Measurements from ENCODE around the gene FCN3. TPM values are rescaled to one million over a fixed set of nuclear protein-coding genes. Genes with fewer than 3 reads are reported as not detected.

FCN3 gene
- total RNA-seq, 1 donor from 2014 or later = 32.2 TPM

DNA sequence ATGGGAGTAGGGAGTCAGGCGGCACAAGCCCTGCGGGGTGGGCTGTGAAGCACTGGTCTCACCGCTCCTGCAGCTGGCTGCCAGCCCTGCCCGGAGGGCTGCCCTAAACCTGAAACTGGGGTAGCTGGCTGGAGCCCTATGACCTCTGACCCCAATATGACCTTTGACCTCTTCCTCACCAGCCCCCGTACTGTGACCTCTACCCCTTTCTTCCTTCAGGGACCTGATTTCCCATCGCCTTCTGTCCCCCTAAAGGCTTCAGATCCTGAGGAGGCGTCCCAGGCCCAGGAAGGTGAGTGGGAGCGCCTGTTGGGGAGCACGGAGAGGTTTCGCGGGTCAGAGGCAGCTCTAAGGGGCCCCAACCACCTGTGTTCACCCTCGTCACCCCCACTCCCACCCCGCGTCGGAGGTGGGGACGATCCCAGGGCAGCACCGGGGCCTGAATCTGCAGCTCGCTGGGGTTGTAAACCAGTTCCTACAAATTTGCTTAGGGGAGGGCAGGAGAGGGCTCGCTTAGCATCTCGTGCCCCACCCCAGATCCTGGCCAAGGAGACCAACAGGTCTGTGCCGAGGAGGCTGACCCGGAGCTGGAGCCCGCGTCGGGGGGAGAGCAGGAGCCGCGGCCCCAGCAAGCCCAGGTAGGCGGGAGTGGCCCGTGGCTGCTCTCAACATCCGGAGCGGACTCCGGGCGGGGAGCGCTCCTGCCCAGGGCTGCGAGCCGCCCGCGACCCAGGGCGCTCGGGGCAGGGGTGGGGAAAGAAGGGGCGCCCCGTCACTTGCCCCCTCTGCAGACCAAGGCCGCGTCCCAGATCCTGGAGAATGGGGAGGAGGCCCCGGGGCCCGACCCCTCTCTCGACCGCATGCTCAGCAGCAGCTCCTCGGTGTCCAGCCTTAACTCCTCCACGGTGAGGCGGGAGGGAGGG, 25.5 kb downstream of the FCN3 start:
- intact Hi-C loops (cut with DNase I) = no loop called here
- DNase-seq (ENCODE audit: low spot score) = no peak

DNA sequence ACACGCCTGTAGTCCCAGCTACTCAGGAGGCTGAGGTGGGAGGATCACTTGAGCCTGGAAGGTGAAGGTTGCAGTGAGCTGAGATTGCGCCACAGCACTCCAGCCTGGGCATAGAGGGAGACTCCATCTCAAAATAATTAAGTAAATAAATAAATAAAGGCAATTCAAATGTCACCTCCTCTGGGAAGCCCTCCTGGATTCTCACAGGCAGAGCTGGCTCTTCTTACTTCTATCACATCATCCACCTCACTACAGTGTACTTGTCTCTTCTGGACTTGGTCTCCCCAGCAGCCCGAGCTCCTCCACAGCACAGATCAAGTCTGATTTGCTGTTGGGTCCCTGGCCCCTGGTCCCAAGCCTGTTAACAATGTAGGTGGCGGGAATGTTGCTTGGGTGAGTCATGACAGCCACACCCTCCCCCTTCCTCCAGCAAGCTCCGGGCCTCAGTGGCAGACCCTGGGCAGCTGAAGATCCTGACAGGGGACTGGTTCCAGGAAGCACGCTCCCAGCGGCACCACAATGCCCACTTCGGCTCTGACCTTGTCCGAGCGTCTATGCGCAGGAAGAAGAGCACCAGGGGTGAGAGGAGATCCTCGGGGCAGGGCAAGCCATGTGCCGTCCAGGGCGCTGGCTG, 27.5 kb downstream of the FCN3 start:
- intact Hi-C loops (cut with DNase I) = no loop called here
- no peak for DNase-seq (ENCODE audit: low spot score)

DNA sequence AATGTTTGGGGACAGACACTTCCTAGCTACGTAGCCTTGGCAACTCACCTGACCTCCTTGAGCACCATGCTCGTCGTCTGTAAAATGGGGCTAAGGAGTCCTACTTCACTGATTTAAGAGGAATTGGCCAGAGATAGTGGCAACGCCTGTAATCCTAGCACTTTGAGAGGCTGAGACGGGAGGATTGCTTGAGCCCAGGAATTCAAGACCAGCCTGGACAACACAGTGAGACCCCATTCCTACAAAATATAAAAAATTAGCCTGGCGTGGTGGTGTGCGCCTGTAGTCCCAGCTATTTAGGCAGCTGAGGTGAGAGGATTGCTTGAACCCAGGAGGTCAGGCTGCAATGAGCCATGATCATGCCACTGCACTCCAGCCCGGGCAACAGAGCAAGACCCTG, 28.3 kb downstream of the FCN3 start:
- intact Hi-C loops (cut with DNase I) = no loop called here
- DNase-seq (ENCODE audit: low spot score) = no peak

DNA sequence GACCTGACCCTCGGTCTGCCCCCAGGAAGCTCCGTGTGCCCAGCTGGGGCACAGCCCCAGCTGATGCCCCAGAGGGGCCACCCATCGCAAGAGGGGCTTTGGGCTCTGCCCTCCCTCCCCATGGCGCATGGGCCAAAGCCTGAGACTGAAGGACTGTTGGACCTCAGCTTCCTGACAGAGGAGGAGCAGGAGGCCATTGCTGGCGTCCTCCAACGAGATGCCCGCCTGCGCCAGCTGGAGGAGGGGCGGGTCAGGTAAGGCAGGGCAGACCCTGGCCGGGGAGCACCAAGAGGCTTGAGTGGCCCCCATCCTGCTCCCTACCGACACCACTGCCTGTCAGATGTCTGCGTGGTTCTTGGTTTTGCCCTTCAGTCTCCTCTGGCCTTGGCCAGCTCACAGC, 29.4 kb downstream of the FCN3 start:
- intact Hi-C loops (cut with DNase I) = no loop called here
- DNase-seq (ENCODE audit: low spot score) = no peak

DNA sequence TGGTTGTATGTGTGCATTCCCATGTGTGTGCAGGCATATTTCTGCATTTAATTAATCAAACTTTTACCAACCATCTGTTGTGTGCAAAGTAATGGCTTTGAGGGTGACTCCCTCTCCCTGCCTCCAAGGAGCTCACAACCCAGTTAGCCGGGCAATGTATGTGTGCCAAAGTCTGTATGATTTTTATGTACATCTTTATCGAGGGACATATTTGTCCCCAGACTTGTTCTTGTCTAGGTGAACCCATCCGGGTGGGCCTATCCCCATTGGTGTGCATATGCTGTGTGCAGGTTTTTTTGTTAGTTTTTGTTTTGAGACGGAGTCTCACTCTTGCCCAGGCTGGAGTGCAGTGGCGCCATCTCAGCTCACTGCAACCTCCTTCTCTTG, 31.0 kb downstream of the FCN3 start:
- intact Hi-C loops (cut with DNase I) = loop anchor here (5.0 kb wide), 1 partner anchor 36 kb away; no protein-coding TSS in a partner anchor
- DNase-seq (ENCODE audit: low spot score) = no peak

DNA sequence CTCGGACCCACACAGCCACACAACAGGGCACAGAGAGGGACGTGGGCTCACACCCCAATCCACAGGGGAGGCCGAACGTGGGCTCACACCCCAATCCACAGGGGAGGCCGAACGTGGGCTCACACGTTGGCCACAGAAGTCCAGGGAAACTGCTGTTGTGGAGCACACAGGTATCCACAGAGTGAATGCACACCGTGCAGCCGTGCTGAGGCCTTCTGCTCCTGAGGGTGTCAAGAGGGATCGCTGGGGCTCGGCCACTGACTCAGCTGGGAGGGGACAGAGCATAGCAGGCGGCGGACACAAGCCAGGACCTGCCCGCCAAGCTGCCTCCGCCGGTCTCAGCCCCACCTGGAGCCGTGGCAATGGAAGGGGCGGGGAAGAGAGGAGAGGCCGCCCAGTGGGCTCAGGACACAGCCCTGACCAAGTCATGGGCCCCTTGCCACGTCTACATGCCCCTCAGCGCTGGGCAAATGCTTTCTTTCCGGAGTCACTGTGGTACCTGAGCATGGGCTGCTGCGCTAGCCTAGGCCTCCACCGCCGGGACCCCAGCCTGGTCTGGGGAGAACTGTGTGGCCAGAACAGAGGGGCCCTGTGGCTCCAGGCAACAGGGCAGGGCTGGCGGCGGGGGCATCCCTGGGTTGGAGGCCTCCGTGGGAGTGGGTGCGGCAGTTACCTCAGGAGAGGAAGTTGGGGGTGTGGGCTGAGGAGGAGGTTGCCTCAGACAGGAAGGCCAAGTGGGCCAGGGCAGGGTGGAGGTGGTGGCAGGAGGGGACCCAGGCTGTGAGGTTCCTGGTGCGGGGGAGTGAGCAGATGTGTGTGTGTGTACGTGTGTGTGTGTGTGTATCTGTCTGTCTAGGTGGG, 31.6 kb downstream of the FCN3 start:
- intact Hi-C loops (cut with DNase I) = loop anchor here (5.0 kb wide), 1 partner anchor 36 kb away; no protein-coding TSS in a partner anchor
- peak; percentile 93 for DNase-seq (ENCODE audit: low spot score)

DNA sequence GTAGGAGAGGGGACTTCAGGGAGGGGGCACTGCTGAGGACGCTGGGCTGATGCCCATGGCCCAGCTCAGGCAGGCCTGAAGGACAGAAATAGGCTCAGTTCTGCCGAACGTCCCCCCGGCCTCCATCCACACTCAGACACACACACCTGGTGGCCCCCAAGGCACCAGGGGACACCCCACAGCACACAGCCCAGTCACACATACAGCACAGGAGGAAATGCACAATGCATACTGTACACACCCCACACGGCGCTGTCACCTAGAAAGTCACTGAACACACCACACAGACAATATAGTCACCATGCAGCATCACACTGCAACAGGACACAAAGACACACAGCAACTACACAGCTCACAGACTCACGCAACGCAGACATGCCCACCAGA, 32.2 kb downstream of the FCN3 start:
- DNase-seq (ENCODE audit: low spot score) = no peak

DNA sequence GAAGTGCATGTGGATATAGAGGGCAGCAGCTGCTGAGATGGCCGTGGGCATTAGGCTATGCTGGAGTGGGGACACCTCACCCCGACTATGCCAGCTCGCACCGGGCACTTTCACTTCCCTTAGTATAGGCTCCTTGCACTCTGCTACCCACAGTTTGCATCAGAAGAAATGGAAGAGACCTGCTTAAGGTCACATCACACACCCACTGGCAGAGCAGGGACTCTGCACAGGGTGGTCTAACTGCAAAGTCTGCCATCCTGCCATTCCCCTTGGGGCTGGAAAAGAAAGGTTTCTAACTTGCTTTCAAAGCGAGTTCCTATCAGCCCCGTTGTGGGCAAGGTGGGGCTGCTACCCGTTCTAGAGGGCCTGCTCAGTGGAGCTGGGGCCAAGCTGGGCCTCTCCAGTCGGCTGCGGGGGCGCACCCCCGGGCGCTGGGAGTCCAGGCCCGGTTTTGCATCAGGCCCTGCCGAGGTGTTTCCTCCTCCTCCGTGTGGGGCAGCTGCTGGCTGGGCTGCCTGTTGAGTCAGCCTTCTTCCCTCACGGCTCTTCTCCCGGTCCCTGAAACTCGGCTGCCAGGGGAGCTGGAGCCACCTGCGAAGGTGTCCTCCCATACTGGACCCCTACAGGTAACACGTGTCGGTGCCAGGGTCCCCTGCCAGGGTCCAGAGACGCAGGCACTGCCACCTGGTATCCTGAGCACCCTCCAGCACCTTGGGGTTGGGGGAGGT, 32.9 kb downstream of the FCN3 start, which contains the start of gene SYTL1:
SYTL1 (plus strand) TSS at position 498 of the 728 bp plus-strand sequence. CDS start 3,313 bp downstream, outside the sequence.
- intact Hi-C loops (cut with DNase I) = loop anchor here (5.0 kb wide), 1 partner anchor 34 kb away; no protein-coding TSS in a partner anchor
- peak; percentile 85 for DNase-seq (ENCODE audit: low spot score)

More for the DNA sequence above, 32.2 kb downstream of the FCN3 start:
- intact Hi-C loops (cut with DNase I) = loop anchor here (5.0 kb wide), 1 partner anchor 35 kb away; no protein-coding TSS in a partner anchor

DNA sequence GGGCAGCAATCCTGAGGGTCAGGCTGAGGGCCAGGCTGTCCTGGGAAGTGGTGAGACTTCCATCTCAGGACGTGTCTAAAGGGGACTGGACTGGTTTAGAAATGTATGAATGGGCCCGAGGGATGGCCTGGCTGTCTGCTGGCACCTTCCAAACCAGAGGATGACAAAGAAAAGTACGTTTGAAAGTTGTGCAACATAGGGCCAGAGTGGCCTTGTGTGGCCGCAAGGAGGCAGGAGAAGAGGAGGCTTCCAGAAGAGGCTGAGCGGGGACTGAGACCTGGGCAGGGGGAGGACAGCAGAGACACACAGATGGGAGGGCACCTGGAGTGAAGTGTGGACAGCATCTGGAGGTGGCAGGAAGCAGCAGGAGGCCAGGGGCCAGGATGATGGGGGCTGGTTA, 35.4 kb downstream of the FCN3 start:
- no peak for DNase-seq (ENCODE audit: low spot score)
- intact Hi-C loops (cut with DNase I) = no loop called here

DNA sequence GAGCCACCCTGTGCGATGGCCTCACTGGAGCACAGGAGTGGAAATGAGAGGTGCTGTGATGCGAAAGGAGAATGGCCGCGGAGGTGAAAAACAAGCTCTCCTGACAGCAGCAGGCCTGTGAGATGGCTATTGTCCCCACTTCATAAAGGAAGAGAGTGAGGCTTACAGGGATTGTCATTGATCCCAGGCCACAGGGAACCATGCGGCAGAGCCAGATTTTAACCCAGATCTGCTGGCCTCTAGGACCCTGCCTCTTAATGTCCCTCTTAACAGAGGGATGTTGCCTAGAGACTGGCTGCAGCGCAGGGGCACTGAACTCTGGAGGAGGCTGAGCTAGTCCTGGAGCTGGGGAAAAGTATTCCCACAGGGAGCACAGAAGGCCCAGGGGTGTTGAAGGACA, 35.9 kb downstream of the FCN3 start:
- DNase-seq (ENCODE audit: low spot score) = no peak
- intact Hi-C loops (cut with DNase I) = no loop called here

DNA sequence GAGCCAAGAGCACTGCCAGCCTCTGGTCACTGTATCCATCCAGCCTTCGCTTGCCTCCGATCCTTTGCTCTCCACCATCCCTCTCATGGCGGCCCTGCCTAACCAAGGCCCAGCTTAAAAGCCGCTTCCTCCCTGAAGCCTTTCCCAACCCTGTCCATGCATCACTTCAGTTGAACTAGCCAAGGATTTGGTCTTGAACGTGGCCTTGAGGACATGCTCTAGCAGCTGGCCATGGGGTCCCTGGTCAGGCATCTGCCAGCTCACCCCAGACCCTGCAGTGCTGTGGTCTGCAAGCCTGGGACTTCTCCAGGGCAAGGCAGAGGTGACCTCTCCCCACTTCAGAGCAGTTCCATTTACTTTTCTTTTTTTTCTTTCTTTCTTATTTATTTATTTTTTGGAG, 37.9 kb downstream of the FCN3 start:
- no peak for DNase-seq (ENCODE audit: low spot score)

DNA sequence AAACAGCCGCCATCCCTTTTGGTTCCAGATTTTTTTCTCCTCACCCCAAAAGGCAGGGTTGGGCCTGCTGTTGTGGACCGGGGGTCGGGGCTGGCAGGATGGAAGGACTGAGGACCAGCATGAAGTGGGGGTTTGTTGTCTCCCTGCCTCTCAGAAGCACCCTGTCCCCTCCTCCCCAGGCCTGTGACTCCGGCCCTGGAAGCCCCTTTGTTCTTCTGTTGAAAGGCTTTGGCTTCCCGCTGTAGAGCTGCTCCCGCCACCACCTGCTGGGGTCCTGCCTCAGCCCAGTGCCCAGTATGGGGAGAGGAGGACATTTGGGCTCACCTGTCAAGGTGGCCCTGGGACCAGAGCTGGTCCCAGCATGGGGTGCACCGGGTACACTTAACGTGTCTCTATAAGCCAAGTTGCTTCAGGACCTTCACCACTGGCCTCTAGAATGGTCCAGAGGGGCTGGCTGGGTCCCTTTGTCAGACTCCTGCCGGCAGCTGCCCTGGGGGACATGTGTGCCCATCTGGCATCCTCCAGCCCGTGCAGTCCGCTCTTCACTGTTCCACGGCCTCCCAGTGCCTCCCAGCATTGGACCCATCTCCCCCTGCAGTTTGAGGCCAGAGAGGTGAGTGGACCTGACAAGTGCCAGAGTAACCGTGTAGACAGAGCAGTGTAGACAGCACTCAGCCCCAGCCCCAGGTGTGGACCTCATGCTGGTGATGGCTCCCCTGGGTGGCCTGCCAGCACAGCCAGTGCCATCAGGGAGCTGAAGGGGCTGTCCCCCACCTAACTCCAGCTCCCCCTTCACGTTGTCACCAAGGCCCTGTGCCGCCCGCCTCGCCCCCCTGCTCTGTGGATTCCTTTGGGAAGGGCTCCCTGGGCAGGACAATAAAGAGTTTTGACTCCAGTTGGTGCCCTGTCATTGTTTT, 38.9 kb downstream of the FCN3 start:
- DNase-seq (ENCODE audit: low spot score) = no peak
- intact Hi-C loops (cut with DNase I) = no loop called here

More for the DNA sequence above, 37.9 kb downstream of the FCN3 start:
- intact Hi-C loops (cut with DNase I) = no loop called here

DNA sequence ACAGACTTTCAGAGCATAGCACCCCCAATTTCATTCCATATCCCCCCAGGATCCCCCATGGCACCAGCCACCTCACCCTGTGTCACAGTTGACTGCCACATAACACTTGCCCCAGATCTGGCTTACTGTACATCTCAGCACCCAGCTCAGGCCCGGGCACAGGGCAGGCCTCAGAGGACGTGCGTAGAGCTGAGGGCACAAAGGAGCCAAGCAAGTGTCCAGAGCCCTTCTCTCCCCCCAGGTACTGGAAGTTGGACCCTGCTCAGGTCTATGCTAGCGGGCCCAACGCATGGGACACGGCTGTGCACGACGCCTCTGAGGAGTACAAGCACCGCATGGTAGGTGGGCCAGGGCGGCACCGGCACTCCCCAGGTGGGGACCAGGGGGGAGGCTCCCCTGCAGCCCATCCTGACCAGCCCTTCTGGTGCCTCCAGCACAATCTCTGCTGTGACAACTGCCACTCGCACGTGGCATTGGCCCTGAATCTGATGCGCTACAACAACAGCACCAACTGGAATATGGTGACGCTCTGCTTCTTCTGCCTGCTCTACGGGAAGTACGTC, 40.8 kb downstream of the FCN3 start:
- no peak for DNase-seq (ENCODE audit: low spot score)
- intact Hi-C loops (cut with DNase I) = no loop called here

DNA sequence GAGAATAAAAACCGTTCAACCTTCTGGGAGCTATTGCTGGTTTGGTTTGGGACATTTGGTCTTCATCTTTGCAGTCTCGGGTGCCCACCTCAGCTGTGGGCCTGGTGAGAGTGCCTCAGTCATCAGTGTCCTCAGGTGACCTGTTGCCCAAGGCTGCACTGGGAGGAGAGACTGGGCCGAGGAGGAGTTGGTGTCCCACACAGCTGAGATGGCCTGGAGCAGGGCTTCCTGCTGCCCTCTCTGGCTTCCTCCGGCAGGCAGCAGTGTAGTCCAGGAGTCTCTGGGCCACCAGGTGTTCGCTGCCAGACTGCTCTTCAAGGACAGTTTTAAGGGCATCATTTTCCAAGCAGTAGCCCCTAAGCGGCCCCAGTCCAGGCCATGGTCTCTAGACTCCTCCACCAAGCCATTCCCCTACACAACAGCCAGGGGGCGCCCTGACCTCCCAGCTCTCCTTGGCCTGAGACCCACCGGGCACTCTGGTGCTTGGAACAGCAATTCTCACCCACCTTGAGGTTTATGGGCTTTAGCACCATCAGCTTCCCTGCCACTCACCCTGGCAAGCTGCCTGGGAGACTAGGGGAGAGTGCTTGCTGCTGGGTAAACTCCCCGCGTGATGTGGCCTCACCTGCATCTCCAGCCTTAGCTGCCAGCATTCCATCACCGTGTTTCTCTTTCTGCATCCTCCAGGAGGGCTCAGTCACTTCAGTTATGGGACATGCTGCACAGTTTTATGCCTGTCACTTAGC, 41.9 kb downstream of the FCN3 start:
- no peak for DNase-seq (ENCODE audit: low spot score)
- intact Hi-C loops (cut with DNase I) = no loop called here

DNA sequence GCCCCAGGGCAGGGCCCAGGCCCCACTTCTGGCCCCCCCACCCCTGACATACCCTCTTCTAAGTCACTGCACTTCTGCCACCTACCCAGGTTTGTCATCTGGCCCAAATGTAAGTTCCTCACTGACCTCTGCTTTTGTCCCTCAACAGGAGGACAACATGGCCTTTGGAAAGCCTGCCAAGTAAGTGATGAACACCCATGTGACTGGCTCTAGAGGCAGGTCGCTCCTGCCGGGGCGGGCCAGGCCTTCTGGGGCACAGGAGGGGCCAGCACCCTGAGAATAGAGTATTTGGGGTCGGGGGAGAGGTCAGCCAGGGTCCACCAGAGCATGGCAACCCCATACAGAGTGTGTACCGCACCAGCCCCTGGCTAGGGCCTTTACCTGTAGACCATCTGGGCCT, 42.7 kb downstream of the FCN3 start:
- no peak for DNase-seq (ENCODE audit: low spot score)
- intact Hi-C loops (cut with DNase I) = no loop called here

DNA sequence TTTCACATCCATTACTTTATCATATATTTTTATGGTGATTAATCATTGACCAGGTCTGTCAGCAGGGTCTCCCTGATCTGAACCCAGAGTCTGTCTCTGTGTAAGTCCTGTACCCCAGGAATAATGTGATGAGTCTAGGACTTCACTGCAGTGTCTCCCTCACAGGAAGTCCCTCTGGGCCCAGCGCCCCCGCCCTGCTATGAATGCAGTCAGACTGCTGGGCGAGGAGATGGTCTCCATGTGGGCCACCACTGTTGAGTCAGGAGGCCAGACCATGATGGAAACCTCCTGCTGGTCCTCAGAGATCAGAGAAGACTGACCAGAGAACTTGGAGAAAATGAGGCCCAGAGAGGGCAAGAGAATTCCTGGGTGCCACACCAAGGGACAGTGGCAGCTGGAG, 43.2 kb downstream of the FCN3 start:
- DNase-seq (ENCODE audit: low spot score) = no peak
- intact Hi-C loops (cut with DNase I) = no loop called here

DNA sequence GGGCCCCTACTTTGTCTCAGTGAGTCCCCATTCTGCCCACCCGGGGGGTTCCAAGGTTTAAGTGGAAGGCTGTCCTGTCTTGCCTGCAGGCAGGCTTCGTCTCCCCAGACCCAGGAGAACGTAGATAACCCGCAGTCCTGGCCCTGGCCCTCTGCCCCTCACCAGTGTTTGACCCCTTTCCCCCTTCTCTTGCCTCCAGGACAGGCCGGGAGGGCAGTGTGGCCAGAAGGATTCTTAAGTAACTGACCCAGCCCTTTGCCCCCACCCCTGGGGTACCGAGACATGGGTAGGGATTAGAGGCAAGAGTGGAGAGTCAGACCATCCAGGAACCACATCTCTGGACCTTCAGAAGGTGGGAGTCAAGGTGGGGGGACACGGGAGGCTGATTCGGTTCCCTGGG, 43.8 kb downstream of the FCN3 start:
- DNase-seq (ENCODE audit: low spot score) = no peak

More for the DNA sequence above, 43.8 kb downstream of the FCN3 start:
- intact Hi-C loops (cut with DNase I) = no loop called here
